ENCODE measurements around the gene SNX33.
"Not testable (repeated sequence)": the region's sequence is repeated elsewhere in the genome, so short reads cannot be mapped to it uniquely, and the experiment has no call there.

SNX33 gene, protein sequence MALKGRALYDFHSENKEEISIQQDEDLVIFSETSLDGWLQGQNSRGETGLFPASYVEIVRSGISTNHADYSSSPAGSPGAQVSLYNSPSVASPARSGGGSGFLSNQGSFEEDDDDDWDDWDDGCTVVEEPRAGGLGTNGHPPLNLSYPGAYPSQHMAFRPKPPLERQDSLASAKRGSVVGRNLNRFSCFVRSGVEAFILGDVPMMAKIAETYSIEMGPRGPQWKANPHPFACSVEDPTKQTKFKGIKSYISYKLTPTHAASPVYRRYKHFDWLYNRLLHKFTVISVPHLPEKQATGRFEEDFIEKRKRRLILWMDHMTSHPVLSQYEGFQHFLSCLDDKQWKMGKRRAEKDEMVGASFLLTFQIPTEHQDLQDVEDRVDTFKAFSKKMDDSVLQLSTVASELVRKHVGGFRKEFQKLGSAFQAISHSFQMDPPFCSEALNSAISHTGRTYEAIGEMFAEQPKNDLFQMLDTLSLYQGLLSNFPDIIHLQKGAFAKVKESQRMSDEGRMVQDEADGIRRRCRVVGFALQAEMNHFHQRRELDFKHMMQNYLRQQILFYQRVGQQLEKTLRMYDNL

GRCh38 chr15:75647370-75648155, at the start of gene SNX33:
SNX33 (plus strand) TSS chr15:75647912; CDS start chr15:75649103, 1,191 bp downstream.
- peak; percentile 69 for DNase-seq (ENCODE audit: low read depth)

- DNase-seq (ENCODE audit: low read depth) = no peak
These were observed 49.4 kb upstream of the SNX33 start for GRCh38 chr15:75598361-75598760.

DNA sequence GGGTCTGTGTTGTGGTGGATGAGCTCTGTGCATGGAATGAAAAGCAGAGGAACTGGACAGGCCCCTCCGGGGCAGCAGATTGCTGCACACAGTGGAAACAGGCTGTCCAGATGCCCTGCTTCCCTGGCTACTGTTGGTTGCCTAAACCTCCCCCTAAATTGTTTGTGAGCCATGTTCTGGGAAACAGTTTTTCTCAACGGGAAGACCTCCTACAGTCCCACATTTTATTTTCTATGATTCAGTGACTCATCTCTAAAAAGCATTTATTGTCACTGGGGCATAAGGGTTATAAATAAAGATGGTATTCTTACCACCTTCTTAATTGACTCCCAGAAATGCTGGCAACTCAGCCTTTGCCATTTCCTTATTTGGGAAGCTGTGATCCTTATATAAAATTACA, 48.3 kb upstream of the SNX33 start:
- no peak for DNase-seq (ENCODE audit: low read depth)

- no peak for DNase-seq (ENCODE audit: low read depth)
These were observed 41.7 kb upstream of the SNX33 start for GRCh38 chr15:75606026-75606425.

- no peak for DNase-seq (ENCODE audit: low read depth)
These were observed 40.7 kb upstream of the SNX33 start for GRCh38 chr15:75606711-75607699.

GRCh38 chr15:75616766-75617165, 30.9 kb upstream of the SNX33 start:
- no peak for DNase-seq (ENCODE audit: low read depth)

DNA sequence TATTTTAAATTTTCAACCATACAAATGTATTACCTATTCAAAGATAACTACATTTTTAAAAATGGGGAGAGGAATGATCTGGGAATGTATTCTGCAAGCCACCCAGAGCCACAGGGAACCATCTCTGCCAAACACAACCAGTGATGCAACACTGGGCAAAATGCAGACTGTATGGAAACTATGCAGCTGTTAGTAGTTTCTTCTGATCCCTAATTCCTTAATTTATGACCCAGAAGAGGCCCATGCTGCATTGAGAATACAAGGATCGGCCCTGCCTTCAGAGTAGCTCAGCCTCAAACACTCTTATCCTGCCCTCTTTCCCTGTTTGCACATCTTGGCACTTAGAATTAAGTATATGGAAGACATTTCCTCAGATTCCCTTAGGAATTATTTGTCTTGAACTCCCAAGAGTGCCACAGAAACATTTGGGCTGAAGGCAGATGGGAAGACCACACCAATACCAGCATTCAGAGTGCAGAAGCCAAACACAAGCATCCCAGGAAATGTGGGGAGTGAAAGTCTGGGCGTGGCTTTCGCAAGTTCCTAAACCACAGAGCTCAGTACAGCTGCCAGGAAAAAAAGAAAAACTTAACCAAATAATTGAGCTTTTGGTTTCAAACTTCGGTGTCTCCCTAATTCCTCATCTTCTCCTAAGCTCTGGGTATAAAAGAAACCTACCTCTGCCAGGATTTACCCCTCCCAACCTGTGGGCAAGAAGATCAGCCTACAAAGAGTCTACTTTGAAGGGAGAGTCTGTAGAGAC, 27.5 kb upstream of the SNX33 start:
- DNase-seq (ENCODE audit: low read depth) = peak; percentile 35

GRCh38 chr15:75620841-75621391, 26.8 kb upstream of the SNX33 start:
- peak; percentile 74 for DNase-seq (ENCODE audit: low read depth)

- no peak for DNase-seq (ENCODE audit: low read depth)
These were observed 25.2 kb upstream of the SNX33 start for GRCh38 chr15:75622505-75622904.

GRCh38 chr15:75625542-75626347, 22.0 kb upstream of the SNX33 start, which contains the start of gene SNUPN:
SNUPN (minus strand) TSS chr15:75625725; CDS start chr15:75621051, 4,674 bp downstream.
- peak; percentile 79 for DNase-seq (ENCODE audit: low read depth)

DNA sequence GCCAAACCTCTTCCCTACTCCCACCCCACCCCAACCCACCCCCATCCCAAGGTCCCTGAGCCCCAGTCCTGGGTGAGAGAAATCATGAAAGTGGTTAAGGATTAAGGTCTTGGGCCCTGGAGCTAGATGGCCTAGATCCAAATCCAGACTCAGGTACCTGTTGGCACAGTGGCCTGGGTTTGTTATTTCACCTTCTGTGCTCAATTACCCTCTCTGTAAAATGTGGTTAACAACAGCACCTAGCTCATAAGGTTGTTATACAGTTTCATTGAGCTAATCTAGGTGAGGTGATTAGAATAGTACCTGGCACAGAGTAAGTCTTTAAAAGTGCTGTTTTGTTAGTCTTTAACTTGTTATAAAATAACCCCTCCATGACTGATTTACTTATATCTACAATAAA, 15.8 kb upstream of the SNX33 start:
- DNase-seq (ENCODE audit: low read depth) = no peak

DNA sequence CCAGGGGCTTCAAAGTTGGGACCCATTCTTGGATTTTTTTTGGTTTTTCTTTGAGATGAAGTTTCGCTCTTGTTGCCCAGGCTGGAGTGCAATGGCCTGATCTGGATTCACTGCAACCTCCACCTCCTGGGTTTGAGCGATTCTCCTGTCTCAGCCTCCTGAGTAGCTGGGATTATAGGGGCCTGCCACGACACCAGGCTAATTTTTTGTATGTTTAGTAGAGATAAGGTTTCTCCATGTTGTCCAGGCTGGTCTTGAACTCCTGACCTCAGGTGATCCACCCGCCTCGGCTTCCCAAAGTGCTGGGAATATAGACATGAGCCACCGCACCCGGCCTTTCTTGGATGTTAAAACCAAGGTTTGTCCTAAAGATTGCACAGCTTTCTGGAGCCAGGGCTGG, 13.8 kb upstream of the SNX33 start:
- DNase-seq (ENCODE audit: low read depth) = not testable (repeated sequence)

GRCh38 chr15:75636026-75636425, 11.7 kb upstream of the SNX33 start:
- no peak for DNase-seq (ENCODE audit: low read depth)

GRCh38 chr15:75637245-75638009, 10.3 kb upstream of the SNX33 start:
- DNase-seq (ENCODE audit: low read depth) = no peak

GRCh38 chr15:75639191-75639708, 8.5 kb upstream of the SNX33 start:
- no peak for DNase-seq (ENCODE audit: low read depth)

DNA sequence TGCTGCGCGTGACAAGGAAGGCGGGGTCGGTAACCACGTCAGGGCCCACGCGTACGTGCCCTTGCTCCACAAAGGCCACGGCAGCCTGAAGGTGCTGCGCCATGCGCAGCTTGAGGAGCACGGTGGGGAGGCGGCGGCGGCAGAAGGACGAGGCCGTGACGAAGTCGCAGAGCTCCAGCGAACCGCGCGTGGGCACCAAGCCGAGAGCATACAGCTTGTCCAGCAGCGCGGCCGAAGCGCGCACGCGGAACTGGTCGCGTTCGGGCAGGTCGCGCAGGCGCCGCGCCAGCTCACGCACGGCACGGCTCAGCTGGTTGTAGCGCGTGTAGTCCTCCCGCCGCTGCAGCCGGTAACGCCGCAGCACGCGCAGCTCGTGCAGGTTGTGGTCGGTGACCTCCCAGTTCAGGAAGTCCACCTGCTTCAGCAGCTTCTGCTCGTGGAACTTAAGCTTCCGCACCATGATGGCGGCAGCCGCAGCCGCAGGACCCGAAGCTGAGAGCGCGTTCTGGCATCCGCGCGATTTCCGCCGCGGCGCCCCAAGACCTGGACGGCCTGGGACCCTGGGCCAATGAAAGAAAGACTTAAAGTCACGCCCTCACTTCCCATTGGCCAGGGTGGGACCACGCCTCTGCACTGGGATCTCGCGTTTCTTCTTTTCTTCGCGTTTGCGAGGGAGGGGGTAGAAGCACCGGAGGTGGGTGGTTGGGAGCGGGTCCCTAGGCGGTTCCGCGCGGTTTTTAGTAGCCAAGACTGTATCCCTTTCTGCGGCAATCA, 7.8 kb upstream of the SNX33 start, which contains the start of gene IMP3:
Gene IMP3 (minus strand): TSS at position 516 of the 774 bp plus-strand sequence. CDS start 56 bp downstream, at position 460.
- DNase-seq (ENCODE audit: low read depth) = peak; percentile 94

- DNase-seq (ENCODE audit: low read depth) = no peak
These were observed 7.1 kb upstream of the SNX33 start for GRCh38 chr15:75640483-75641178.

Data from GM04504 (cell line).